DOHH2 (cell line): ENCODE results near the gene PAF1.

Source experiments
- CTCF ChIP-seq: fragments of 200-600 bp; sonication (generic); IDR thresholded peaks from one replicate; pipeline ENCODE4 v1.5.1; 2014; ENCODE audit warnings: antibody characterized with exemption, mild to moderate bottlenecking, low read depth, low read length; ENCODE audit not compliant: poor library complexity, severe bottlenecking
- EZH2phosphoT487 ChIP-seq: fragments of 200-600 bp; sonication (generic); IDR thresholded peaks from 2 replicates; pipeline ENCODE4 v1.6.1; 2017; ENCODE audit warnings: borderline replicate concordance, mild to moderate bottlenecking, antibody characterized with exemption, low read length, moderate library complexity, mixed read lengths

GRCh38 chr19:39356073-39356472, 34.8 kb downstream of the PAF1 start:
- no peak for TF ChIP-seq CTCF
- TF ChIP-seq EZH2phosphoT487: no peak
